NCI-H2107 (cell line): Measurements from ENCODE around the gene LRRC3B.
"Not testable (repeated sequence)": the region's sequence is repeated elsewhere in the genome, so short reads cannot be mapped to it uniquely, and the experiment has no call there.

ENCODE experiments used
- DNase-seq: peaks from one replicate; lab custom pipeline; 2025; lab: John Stamatoyannopoulos, UW

The LRRC3B gene, protein sequence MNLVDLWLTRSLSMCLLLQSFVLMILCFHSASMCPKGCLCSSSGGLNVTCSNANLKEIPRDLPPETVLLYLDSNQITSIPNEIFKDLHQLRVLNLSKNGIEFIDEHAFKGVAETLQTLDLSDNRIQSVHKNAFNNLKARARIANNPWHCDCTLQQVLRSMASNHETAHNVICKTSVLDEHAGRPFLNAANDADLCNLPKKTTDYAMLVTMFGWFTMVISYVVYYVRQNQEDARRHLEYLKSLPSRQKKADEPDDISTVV

DNA sequence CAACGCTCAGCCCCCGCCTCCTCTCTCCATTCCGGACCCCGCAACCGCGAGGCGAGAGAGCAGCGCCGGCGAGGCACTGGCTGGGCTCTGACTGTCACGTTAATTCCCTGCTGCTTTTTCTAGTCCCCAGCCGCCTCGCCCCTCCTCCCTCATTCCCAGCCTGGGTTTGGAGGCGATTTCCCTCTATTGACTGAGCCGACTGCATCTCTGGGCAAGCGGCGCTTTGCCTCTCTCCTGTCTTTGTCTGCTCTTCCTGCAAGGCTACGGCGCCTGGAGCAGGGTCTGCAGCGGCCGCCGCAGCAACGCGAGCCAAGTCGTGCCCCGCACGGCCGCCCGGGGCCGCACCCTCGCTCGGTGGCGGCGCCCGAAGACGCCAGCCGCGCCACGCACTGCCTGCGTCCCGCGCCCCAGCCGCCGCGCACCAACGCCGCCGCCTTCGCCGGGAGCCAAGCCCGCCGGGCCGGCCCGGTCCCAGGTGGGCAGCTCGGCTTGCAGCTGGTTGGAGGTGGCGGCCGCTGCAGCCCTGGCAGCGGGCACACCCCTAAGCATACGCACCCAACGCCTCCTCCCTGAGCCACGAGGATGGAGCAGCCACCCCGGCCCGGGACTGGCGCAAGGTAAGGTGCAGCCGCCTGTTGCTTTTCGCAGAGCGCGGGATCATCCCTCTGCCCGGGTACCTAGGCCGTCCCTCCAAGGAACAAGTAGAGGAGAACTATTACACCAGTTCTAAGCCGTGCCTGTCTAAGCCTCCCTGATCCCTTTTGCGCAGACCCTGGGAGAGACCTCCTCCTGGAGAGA is at the start of gene LRRC3B:
TSS of gene LRRC3B (plus strand) at position 152 of the 798 bp plus-strand sequence. CDS start 86,901 bp downstream, outside the sequence.
- DNase-seq, result no peak

DNA sequence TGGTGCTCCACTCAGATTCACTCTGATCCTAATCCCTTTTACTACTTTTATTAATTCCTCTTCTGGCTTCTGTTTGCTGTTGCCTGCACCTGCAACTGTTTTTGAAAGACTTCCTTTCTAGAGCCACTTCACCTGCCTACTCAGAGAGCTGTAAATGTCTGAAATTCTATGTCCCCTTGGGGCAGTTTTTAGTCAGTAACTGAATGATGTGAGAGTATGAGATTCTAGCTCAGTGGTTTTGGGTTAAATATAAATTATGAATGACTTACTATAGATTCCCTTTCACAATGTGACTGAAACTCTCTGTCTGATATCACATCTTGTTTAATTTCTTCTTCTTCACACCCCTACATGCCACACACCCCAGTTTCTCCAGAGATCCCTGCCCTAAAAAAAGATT is 47.8 kb upstream of the LRRC3B start:
- no peak for DNase-seq

DNA sequence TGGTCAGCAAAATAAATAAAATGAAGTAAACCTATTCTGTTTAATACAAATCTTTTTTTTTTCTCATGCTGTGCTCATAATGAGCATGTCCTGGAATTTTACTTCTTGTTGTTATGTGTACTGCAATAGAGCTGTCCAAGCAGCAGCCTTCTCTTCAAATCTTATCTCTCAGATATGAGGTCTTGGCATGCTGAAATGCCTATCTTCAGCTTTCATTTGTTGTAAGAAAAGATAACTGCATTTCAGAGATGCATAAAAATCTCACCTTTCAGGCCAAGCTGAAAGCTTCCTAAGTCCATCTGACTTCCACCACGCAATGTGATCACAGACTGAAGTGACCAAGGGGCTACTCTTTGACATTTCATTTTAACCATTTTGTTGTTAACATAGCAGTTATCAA is 43.5 kb upstream of the LRRC3B start:
- no peak for DNase-seq

DNA sequence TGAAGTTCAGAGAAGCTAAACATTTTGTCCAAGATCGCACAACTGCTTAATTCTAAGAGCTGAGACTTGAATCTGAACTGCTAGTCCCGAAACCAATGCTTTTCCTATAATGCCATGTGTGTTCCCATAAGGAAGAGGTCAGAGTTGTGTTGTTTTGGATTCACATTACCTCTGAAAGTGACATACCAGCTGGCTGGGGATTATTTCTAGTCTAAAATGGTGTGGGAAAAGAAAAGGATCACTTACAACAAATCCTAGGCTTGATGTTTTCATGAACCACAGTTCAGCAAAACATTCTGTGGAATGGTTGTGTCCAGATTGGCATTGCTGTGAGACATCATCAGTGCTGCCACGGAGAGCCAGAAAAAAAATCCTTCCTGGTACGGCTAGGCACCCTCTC is 35.0 kb upstream of the LRRC3B start:
- no peak for DNase-seq

DNA sequence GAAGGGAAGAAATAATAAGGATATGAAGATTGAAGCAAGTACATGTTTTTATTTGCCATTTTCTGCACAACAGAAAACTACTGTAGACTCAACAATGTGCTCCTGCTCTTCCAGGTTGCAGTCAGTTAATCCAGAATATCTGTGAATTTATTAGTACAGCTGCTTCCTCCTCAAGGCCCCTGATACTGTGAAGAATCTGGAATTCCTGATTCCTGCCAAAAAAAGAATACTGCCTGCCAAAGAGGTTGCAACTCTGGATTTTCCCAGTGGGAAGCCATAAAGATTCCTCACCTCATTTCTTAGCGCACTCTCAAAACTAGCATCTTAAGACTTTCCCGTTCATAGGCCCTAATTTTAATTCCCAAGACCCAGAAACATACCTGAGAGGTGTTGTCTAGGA is 33.6 kb upstream of the LRRC3B start:
- DNase-seq, result no peak

DNA sequence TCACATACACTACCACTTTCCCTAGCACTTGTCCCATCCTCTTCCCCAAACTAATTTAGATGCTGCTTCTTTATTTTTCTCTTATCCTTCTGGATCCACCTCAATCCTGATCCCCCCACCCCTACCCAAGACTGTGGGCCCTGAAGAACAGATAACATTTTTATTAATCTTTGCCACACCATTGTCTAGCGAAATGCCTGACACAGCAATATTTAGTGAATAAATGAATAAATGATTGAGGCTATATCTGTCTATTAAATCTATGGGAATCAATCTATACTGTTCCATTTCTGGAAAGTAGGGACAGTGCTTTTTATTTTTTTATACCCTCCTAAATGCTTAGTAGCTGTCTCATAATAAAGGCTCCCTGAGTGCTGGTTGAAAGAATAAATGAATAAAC is 32.9 kb upstream of the LRRC3B start:
- DNase-seq, result no peak

DNA sequence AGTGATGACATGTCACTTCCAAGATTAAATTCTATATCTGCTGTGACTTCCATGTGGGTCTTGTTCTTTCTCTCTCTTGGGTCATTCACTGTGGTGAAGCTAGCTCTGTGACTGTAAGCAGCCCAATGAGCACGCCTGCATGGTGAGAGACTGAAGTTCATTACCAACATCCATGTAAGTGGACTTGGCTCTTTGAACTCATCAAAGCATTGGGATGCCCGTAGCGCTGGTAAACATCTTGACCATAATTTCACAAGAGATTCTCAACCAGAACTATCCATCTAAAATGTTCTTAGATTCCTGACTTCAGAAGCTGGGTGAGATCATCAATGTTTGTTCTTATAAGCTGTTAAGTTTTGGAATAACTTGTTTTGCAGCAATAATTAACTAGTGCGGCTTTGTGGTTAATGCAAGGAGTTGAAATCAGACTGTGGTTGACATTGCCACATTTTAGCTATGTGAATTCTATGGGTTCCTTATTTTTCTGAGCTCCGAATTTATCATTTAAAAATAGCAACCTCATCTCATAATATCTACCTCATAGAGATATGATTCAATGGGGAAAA is 31.6 kb upstream of the LRRC3B start:
- DNase-seq, result no peak

DNA sequence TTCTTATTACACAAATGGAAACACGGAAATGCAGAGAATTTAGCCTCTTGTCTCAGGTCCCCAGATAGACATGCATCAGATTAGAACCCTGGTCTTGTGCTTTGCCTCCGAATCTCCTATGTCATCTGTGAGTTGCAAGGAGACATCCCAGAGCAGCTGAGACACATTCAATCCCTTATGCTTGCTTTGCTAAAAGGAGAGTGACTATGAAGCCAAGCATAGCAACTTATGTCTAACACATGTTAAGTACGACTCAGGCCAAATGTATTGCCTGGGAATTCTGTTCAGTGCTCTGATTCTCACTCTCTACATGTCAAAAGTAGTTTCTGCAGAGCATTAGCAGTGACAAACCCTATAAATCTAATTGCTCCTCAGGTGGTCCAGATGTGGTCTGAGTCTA is 30.6 kb upstream of the LRRC3B start:
- no peak for DNase-seq

DNA sequence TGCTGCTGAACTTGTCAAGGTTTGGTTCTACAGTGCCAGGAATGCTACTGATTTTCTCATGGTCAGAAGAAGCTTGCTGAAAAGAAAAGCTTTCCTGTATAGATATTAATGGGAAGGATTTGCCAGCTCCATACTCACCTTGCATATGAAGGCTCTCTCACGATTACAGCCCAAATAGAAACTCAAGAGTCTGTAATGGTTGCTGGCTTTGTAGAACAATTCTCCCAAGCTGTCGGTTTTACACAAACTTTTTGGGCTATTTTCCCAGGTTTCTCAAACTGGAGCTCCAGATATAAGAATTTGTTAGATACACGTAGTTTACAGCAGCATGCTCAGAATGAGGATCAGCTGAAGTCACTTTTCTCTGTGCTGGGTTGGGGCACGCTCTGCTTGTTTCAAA is 30.1 kb upstream of the LRRC3B start:
- no peak for DNase-seq

DNA sequence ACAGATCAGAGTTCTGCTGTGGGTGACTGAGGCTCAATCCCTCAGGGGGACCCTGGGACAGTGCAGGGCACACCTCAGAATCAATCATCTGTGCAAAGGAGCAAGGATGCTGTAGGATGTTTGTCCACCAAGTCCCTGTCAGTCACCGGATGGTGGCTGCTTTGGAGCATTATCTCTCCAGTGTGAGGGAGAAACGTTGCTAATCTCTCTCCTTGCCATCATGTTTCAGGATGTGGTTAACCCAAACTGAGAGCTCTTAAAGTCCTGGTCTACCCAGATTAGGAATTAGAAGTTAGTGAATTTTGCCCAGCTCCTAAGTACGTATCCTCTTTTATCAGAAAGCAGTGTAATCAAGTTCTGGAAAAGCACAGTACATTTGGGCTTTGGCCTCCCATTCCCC is 26.2 kb upstream of the LRRC3B start:
- DNase-seq, result no peak

DNA sequence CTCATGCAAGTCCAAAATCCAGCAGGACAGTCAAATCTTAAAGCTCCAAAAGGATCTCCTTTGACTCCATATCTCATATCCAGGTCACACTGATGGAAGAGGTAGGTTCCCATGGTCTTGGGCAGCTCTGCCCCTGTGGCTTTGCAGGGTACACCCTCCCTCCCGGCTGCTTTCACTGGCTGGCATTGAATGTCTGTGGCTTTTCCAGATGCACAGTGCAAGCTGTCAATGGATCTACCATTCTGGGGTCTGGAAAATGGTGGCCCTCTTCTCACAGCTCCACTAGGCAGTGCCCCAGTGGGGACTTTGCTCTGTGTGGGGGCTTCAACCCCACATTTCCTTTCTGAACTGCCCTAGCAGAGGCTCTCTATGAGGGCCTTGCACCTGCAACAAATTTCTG is 19.3 kb upstream of the LRRC3B start:
- not testable (repeated sequence) for DNase-seq

DNA sequence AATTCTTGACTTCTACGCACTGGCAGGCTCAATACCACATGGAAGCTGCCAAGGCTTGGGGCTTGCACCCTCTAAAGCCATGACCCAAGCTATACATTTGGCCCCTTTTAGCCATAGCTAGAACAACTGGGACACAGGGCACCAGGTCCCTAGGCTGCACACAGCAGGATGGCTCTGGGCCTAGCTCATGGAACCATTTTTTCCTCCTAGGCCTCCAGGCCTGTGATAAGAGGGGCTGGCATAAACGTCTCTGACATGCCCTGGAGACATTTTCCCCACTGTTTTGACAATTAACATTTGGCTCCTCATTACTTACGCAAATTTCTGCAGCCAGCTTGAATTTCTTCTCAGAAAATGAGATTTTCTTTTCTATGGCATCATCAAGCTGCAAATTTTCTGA is 18.8 kb upstream of the LRRC3B start:
- not testable (repeated sequence) for DNase-seq

DNA sequence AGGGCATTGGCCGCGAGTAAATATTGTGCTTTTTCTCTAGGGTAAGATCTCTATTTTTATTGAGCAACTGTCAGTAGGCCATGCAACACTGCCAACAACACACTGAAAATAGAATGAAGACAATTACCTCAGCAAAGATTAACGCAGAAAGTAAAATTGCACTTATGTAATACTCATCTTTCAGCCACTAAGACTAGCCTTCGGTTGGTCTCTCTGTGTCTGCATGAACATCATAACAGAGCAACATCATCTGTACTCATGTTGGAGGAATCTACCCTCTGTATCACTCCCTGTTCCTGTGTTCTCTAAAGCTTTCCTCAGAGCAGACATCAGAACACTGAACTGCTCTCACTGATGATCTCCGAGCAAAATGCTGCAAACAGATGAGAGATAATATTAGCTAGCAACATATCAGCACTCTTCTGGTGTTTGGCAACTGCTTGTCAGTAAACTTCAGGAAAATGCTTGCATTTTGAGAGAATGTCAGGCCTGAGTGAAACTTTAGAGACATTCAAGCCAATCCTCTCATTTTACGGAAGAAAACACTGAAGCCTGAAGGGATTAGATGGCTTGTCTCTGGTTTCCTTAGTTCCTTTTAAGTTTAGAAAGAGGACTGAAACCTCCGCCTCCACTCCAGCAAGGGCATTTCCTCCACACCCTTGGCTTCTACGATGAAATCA is 8.4 kb upstream of the LRRC3B start:
- no peak for DNase-seq

DNA sequence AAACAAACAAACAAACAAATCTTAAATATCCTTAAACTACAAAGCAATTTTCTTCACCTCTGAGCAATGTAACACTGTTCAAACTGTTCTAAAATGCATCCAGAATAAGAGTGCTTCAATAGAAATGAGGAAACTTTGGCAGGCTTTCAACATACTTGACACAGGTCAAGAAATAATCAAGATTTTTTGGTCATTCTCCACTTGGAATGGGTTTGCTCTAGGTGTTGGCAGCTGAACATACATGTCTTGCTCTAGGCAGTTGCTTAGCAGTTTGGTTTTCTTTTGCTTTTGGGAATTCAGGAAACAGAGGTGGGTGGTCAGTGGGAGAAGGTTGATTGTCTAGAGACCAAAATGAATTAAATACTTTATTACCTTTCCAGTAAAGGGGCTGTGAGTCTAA is 1.4 kb upstream of the LRRC3B start:
- DNase-seq, result no peak

DNA sequence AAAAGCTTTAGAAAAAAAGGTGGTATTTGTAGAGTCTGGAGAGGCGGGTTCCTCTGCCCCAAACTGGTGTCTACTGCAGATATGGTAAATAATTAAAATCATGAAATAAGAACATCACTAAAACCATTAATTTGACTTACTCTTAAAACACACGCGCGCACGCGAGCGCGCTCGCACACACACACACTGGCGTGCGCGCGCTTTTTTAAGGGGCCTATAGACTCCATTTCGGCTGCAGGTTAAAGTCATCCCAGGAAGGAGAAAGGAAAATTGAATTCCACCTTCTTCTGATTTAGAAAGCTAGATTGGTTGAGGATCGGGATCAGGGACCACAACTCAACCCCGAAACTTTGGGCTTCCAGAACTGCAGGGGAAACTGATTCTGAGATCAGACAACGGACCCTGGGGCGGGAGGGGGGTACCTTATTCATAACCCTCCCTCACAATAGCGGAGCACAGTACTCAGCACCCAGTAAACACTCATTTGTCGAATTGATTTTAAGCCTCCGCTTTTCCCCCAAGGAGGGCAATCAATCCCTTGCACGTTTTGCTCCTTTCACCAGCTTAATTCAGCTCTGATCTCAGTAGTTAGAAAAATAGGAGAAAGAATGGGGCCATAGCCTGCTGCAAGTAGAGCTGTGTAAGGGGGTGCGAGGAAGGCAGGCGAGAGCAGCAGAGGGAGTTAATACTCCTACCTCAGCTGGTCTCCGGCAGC is 509 bp upstream of the LRRC3B start:
- DNase-seq, result no peak

DNA sequence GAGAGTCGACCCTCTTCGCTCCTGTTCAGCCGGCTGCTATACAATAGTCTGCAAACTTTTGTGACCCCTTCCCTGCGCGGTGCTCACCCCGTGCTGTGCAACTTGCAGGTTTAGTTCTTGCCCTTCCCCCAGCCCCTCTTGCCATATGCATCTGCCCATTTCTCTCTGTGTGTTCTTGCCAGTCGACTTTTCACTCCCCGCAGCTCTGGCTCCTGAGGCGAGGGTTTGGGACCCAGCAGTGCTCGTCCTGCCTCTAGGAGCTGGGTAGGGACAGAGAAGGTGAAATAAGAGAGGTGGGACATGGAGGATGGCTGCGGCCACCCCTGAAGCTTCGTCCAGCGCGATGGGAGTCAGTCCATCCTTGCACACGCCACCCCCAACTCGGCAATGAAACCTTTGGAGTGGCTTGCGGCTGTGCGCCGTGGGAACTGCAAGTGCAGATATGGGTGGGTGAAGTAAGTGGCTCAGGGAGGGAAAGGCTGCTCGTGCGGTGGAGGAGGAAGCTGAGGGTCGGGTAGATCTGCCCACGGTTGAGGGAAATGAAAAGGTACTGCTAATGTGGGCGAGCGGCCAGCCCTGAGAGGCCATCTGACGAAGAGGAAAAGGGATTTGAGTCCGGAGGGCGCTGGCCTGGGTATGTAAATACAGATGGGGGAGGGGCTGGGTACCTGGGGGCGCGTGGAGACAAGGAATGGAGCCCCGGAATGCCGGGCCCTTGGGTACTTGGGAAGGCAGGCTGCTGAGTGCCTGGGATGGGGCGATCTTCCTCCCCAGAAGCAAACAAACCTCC is 1.0 kb downstream of the LRRC3B start:
- no peak for DNase-seq

DNA sequence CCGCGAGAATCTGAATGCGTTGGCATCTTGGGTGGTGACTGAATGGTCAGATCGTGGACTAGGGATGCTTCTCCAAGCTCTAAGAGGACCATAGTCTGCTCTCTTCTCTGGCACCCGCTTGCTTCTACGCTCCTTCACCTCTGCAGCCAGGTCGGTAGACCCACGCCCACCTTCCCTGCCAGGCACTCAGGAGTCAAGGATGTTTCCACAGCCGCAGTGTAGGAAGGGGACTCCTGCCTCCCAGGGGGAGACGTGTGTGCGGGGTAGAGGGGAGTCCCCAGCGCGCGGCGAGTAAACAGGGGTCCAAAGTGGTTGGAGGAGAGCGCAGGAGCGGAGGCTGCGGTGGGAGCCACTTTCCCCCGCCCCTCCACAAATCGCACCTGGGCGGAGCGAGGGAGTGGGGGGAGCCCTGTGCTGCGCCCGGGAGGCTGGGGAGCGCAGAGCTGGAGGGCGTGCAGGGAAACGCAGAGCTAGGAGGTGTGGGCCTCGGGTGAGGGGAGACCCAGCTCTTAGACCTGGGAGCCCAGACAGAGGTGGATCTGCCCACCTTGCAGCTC is 1.7 kb downstream of the LRRC3B start:
- DNase-seq, result no peak

DNA sequence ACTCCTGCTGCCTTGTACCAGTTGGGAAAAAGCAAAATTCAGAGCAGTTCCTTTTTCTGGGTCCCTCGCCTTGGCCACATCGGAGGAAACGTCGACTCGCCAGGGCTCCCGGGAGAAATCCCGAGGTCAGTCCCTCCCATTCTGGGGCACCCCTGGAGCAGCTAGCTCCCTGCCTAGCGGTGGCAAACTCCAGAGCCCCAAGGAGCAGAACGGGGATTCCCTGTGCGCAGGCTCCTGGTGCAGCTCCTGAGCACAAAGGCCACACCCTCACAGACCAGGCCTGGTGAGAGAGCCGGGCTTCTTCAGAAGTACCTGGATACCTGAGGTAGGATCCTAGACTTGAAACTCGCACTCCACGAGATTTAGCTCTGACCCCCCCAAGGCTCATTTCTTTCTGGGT is 2.6 kb downstream of the LRRC3B start:
- DNase-seq, result no peak

DNA sequence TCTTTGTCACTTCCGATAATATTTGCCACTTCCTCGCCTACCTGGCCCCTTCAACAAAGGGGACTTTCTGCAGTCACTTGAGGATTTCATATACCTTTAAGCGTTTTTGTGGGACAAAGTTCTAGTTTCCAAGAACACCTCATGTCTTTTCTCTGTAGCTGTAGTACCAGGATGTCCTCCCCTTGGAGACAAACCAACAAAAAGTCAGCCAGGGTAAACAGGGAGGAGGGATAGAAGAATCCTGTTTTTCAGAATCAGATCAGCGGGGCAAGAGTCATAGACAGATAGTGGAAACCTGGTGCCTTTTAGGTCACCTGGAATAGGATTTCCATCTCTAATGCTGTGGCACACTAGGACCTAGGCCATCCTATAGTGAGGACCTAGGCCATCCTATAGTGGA is 4.5 kb downstream of the LRRC3B start:
- DNase-seq, result no peak

DNA sequence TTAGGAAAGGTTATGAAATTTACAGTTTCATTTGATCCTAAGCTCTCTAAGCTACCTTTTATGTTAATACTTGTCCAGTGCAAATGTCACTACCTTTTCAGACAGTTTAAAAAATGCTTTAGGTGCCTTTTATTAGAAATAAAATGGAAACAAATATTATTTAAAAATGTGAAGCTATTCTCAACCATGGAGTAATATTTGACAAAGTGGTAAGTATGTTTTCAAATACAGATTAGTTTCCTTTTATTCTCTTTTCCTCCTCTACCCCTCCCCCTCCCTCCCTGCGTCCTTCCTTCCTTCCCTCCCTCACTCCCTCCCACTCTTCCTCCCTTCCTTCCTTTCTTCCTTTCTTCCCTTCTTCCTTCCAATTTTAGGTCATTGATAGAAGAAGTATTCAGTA is 6.3 kb downstream of the LRRC3B start:
- DNase-seq, result no peak
